Measurements from ENCODE around the gene COL16A1.

COL16A1 gene

GRCh38 chr1:31663622-31664452, 40.0 kb downstream of the COL16A1 start:
- DNase-seq, result peak; percentile 33

- no peak for DNase-seq
Measured at GRCh38 chr1:31662463-31662862, 41.4 kb downstream of the COL16A1 start.

GRCh38 chr1:31661856-31662255, 42.0 kb downstream of the COL16A1 start:
- no peak for DNase-seq

- no peak for DNase-seq
Measured at GRCh38 chr1:31660871-31661455, 42.9 kb downstream of the COL16A1 start.

- no peak for DNase-seq
Measured at GRCh38 chr1:31659889-31660288, 43.9 kb downstream of the COL16A1 start.

- no peak for DNase-seq
Measured at GRCh38 chr1:31658721-31659120, 45.1 kb downstream of the COL16A1 start.

- DNase-seq, result no peak
Measured at GRCh38 chr1:31657972-31658510, 45.8 kb downstream of the COL16A1 start.

GRCh38 chr1:31657020-31657804, 46.6 kb downstream of the COL16A1 start:
- no peak for DNase-seq

- DNase-seq, result no peak
Measured at GRCh38 chr1:31655756-31656155, 48.1 kb downstream of the COL16A1 start.

- DNase-seq, result no peak
Measured at GRCh38 chr1:31655104-31655503, 48.7 kb downstream of the COL16A1 start.

GRCh38 chr1:31654474-31654776, 49.4 kb downstream of the COL16A1 start:
- no peak for DNase-seq

GRCh38 chr1:31653717-31654473, 49.9 kb downstream of the COL16A1 start:
- DNase-seq, result no peak

- no peak for DNase-seq
Measured at GRCh38 chr1:31652891-31653499, 50.8 kb downstream of the COL16A1 start.

- DNase-seq, result no peak
Measured at GRCh38 chr1:31651766-31652165, 52.1 kb downstream of the COL16A1 start.

- DNase-seq, result no peak
Measured at GRCh38 chr1:31651089-31651420, 52.8 kb downstream of the COL16A1 start.

GRCh38 chr1:31650161-31651088, 53.4 kb downstream of the COL16A1 start:
- no peak for DNase-seq

GRCh38 chr1:31648641-31649357, 55.0 kb downstream of the COL16A1 start:
- DNase-seq, result no peak

GRCh38 chr1:31648190-31648589, 55.6 kb downstream of the COL16A1 start:
- no peak for DNase-seq

GRCh38 chr1:31647106-31647505, 56.7 kb downstream of the COL16A1 start:
- DNase-seq, result no peak

- DNase-seq, result no peak
Measured at GRCh38 chr1:31646259-31646960, 57.4 kb downstream of the COL16A1 start.

Data from central memory CD4-positive, alpha-beta T cell (primary cell).